ENCODE measurements around the gene RELCH.
"Not testable (repeated sequence)": the region's sequence is repeated elsewhere in the genome, so short reads cannot be mapped to it uniquely, and the experiment has no call there.

Gene RELCH, protein sequence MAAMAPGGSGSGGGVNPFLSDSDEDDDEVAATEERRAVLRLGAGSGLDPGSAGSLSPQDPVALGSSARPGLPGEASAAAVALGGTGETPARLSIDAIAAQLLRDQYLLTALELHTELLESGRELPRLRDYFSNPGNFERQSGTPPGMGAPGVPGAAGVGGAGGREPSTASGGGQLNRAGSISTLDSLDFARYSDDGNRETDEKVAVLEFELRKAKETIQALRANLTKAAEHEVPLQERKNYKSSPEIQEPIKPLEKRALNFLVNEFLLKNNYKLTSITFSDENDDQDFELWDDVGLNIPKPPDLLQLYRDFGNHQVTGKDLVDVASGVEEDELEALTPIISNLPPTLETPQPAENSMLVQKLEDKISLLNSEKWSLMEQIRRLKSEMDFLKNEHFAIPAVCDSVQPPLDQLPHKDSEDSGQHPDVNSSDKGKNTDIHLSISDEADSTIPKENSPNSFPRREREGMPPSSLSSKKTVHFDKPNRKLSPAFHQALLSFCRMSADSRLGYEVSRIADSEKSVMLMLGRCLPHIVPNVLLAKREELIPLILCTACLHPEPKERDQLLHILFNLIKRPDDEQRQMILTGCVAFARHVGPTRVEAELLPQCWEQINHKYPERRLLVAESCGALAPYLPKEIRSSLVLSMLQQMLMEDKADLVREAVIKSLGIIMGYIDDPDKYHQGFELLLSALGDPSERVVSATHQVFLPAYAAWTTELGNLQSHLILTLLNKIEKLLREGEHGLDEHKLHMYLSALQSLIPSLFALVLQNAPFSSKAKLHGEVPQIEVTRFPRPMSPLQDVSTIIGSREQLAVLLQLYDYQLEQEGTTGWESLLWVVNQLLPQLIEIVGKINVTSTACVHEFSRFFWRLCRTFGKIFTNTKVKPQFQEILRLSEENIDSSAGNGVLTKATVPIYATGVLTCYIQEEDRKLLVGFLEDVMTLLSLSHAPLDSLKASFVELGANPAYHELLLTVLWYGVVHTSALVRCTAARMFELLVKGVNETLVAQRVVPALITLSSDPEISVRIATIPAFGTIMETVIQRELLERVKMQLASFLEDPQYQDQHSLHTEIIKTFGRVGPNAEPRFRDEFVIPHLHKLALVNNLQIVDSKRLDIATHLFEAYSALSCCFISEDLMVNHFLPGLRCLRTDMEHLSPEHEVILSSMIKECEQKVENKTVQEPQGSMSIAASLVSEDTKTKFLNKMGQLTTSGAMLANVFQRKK

GRCh38 chr18:62186774-62187542, at the start of gene RELCH, which contains the start of gene PIGN:
Gene RELCH, plus strand, starts transcription at chr18:62187255. Its CDS starts 251 bp downstream, at chr18:62187506.
Gene PIGN, minus strand, starts transcription at chr18:62187056. Its CDS starts 25,703 bp downstream, at chr18:62161353.
- peak; percentile 98 for DNase-seq

DNA sequence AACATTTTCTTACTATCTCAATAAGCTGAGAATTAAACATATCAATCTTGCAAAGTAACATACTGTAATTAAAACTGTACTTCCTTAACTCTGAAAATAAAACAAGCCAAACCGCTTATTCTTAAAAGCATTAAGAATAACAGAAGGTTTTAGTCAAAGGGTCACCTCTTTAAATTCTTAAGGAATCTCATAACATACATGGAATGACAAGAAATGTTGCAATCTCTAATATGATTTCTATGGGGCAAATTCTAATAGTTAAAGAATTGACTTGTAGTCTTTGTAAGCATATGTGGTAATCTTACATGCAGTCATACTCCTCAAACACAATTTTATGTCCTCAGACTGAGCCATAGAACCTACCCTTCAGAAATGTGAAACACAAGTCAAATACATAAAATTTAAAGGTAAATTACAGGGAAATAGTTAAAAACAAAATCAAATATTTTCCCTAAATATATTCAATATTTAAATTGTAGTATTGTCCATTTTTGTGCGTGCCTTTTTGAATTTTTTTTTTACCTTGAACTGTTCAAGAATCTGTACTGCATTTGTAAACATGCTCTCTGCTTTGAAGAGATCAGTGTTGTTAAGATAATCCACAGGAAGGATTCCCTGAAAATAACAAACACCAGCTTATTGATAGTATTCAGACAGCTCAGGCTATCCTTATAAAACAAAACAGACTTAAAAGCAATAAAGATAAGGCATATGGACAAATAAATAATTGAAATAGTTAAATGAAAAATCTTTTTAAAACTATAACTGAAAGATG, 48.4 kb upstream of the RELCH start:
- no peak for DNase-seq

DNA sequence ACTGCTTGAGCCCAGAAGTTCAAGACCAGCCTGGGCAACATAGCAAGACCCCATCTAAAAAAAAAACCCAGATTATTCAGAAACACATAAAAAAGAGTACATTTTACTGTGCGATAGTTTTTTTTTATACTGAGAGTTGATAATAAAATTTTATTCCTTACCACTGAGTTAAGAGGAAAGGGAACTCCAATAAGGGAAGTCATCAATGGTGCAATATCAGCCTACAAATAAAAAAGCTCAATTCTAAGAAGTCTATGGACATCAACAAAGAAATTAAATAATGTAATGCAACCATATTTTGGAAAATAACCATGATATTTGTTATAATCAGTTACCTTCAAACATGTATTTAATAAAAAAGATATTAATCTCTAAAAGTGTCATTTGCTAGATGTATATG, 46.8 kb upstream of the RELCH start:
- no peak for DNase-seq

GRCh38 chr18:62144338-62144737, 42.7 kb upstream of the RELCH start:
- no peak for DNase-seq

DNA sequence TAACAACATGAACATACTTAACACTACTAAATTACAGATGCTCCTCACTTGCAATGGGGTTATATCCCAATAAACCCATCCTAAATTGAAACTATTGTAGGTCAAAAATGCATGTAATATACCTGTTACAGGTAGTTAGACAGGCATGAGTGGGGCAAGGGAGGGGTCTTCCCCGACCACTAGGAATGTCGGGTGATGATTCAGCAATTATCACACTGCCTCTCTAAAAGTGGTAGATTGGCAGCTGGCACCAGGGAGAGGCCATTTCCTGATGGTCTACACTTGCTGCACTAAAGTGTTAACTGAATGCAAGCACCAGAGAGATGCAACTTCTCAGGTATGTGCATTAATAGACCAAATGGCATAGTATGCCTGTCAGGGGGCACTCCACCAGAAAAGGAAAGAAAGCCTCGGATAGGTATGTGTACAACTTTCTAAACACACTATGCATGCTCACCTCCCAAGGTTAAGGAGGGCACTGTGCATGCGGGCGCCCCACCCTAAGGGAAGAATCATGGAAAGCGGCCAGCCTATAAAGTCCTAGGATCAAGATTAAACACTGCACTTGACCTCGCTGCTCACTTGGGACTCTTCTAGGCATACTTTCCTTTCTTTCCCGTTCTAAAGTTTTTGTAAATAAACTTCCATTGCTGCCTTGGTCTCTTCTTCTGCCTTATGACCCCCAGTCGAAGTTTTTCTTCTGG, 35.8 kb upstream of the RELCH start:
- no peak for DNase-seq

- DNase-seq = no peak
Measured at GRCh38 chr18:62152844-62153243, 34.2 kb upstream of the RELCH start.

GRCh38 chr18:62157843-62158242, 29.2 kb upstream of the RELCH start:
- no peak for DNase-seq

GRCh38 chr18:62164310-62164709, 22.7 kb upstream of the RELCH start:
- no peak for DNase-seq

GRCh38 chr18:62164855-62165487, 22.1 kb upstream of the RELCH start:
- DNase-seq = no peak

DNA sequence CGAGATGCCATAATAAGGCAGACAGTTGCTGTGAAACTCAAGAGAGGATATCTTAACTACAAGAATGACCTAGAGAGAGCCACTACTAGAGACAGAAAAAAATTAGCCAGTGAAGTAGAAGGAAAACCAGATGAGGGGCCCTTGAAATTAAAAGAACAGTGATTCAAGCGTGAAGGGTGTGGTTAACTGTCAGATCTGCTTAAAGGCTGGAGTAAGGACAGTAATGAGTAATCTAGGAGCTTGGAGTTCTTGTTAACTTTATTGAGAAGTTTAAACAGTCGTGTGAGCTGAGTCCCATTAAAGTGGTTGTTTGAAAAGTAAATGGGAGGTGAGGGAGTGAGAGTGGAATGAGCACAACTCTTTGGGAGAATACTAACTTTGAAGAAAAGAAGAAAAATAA, 21.5 kb upstream of the RELCH start:
- DNase-seq = no peak

DNA sequence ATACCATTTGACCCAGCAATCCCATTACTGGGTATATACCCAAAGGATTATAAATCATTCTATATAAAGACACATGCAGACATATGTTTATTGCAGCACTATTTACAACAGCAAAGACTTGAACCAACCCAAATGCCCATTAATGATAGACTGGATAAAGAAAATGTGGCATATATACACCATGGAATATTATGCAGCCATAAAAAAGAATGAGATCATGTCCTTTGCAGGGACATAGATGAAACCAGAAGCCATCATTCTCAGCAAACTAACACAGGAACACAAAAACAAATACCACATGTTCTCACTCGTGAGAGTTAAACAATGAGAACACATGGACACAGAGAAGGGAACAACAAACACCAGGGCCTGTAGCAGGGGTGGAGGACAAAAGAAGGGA, 20.5 kb upstream of the RELCH start:
- not testable (repeated sequence) for DNase-seq

DNA sequence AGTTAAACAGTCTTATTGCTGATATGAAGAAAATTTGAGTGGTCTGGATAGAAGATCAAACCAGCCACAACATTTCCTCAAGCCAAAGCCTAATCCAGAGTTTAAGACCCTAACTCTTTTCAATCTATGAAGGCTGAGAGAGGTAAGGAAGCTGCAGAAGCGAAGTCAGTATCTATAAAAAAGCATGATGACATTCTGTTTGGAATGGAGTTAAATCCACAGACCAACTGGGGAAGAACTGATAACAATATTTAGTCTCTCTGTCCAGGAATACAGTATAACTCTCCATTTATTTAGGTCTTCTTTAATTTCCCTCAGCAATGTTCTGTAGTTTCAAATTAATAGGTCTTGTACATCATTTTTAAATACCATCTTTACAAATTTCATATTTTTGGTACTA, 16.2 kb upstream of the RELCH start:
- DNase-seq = no peak

DNA sequence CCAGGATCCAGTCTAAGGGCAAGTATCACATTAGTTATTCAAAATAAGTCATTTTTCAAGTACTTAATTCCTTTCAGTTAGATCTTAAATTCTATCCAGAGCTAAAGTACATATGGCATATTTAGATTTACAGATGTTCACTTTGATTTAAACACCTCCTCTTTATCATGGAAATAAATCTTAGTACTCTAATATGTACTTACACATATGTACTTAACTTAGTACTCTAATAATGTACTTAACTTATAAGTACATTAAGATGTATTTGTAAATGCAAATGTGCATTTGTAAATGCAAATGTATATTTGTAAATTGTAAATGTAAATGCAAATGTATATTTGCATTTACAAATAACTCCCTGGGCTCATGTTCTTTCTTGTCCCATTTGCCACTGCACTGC, 14.8 kb upstream of the RELCH start:
- DNase-seq = no peak

- no peak for DNase-seq
Measured at GRCh38 chr18:62175521-62175920, 11.5 kb upstream of the RELCH start.

DNA sequence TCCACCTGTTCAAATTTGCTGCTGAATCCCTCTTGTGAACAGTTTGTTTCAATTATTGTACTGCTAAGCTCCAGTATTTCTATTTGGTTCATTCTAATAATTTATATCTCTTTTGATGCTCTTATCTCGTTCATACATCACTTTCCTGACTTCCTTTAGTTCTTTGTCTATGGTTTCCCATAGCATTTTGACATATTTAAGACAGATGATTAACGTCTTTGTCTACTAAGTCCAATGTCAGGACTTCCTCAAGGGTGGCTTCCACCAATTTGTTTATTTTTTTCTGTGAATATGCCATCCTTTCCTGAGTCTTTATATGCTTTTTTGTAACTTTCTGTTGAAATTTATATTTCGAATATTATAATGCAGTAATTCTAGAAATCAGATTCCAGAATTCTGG, 9.8 kb upstream of the RELCH start:
- no peak for DNase-seq

GRCh38 chr18:62179213-62179612, 7.8 kb upstream of the RELCH start:
- no peak for DNase-seq

GRCh38 chr18:62182220-62182619, 4.8 kb upstream of the RELCH start:
- no peak for DNase-seq

GRCh38 chr18:62183578-62184195, 3.4 kb upstream of the RELCH start:
- peak; percentile 37 to 60 for DNase-seq

- peak in 1 of 2 experiments; percentile 57 for DNase-seq
Measured at GRCh38 chr18:62186499-62186773, 619 bp upstream of the RELCH start.
